DMS 273 (cell line): ENCODE results near the gene SNX25.

Experiments used
- DNase-seq: peaks from one replicate; lab custom pipeline; 2025; ENCODE audit not compliant: unreplicated experiment; lab: John Stamatoyannopoulos, UW

Gene SNX25

GRCh38 chr4:185258741-185259140 is 49.3 kb downstream of the SNX25 start:
- peak; percentile 75 for DNase-seq

- DNase-seq: no peak
Measured at GRCh38 chr4:185259719-185260118, 50.3 kb downstream of the SNX25 start.

- DNase-seq: no peak
Measured at GRCh38 chr4:185261946-185262345, 52.5 kb downstream of the SNX25 start.

GRCh38 chr4:185263419-185263818 is 54.0 kb downstream of the SNX25 start:
- no peak for DNase-seq

- DNase-seq: no peak
Measured at GRCh38 chr4:185265942-185266341, 56.5 kb downstream of the SNX25 start.

GRCh38 chr4:185269286-185269685 is 59.9 kb downstream of the SNX25 start:
- no peak for DNase-seq

GRCh38 chr4:185270037-185270436 is 60.6 kb downstream of the SNX25 start:
- DNase-seq: no peak

- no peak for DNase-seq
Measured at GRCh38 chr4:185270885-185271284, 61.5 kb downstream of the SNX25 start.

- DNase-seq: no peak
Measured at GRCh38 chr4:185272245-185272644, 62.8 kb downstream of the SNX25 start.

GRCh38 chr4:185275501-185275900 is 66.1 kb downstream of the SNX25 start:
- DNase-seq: no peak

- no peak for DNase-seq
Measured at GRCh38 chr4:185276036-185276435, 66.6 kb downstream of the SNX25 start.

- no peak for DNase-seq
Measured at GRCh38 chr4:185278716-185279115, 69.3 kb downstream of the SNX25 start.

- no peak for DNase-seq
Measured at GRCh38 chr4:185280608-185281007, 71.2 kb downstream of the SNX25 start.

GRCh38 chr4:185282968-185283367 is 73.6 kb downstream of the SNX25 start:
- no peak for DNase-seq

GRCh38 chr4:185283723-185284122 is 74.3 kb downstream of the SNX25 start:
- DNase-seq: no peak

GRCh38 chr4:185285632-185286393 is 76.4 kb downstream of the SNX25 start:
- DNase-seq: no peak

- DNase-seq: no peak
Measured at GRCh38 chr4:185286571-185286970, 77.2 kb downstream of the SNX25 start.

- no peak for DNase-seq
Measured at GRCh38 chr4:185287031-185287430, 77.6 kb downstream of the SNX25 start.

- no peak for DNase-seq
Measured at GRCh38 chr4:185290018-185290607, 80.7 kb downstream of the SNX25 start.

- no peak for DNase-seq
Measured at GRCh38 chr4:185290656-185291055, 81.3 kb downstream of the SNX25 start.

GRCh38 chr4:185293202-185293601 is 83.8 kb downstream of the SNX25 start:
- DNase-seq: no peak

GRCh38 chr4:185296665-185297460 is 87.5 kb downstream of the SNX25 start:
- no peak for DNase-seq
